Liver (tissue), 9 donors: ENCODE measurements around the gene C4orf36. TPM values are rescaled to one million over a fixed set of nuclear protein-coding genes. Genes with fewer than 3 reads are reported as not detected.

Experiments
- DNase-seq: peaks from one replicate; pipeline ENCODE4 v3.0.0-alpha.2; 2017; ENCODE audit warnings: low spot score
- H3K27ac ChIP-seq, 2 donors: one replicate each; pipeline ENCODE4 v1.7.0; 2013; ENCODE audit warnings: inconsistent platforms in 2 of 2, low read length in 2 of 2, control low read depth in 1 of 2, low read depth in 1 of 2, mild to moderate bottlenecking in 1 of 2
- H3K27me3 ChIP-seq, 4 donors: one replicate each; pipeline versions ENCODE4 v1.6.1 to v1.7.0; 2013; ENCODE audit warnings: low read length in 3 of 4, inconsistent platforms in 1 of 4, mild to moderate bottlenecking in 1 of 4, moderate library complexity in 1 of 4; ENCODE audit not compliant: control insufficient read depth in 4 of 4, insufficient read depth in 4 of 4
- H3K36me3 ChIP-seq, 4 donors: one replicate each; pipeline versions ENCODE4 v1.6.1 to v1.7.0; 2013; ENCODE audit warnings: low read length in 3 of 4, mild to moderate bottlenecking in 3 of 4, low read depth in 1 of 4, moderate library complexity in 1 of 4; ENCODE audit not compliant: control insufficient read depth in 4 of 4, insufficient read depth in 3 of 4
- H3K4me1 ChIP-seq, 4 donors: one replicate each; pipeline versions ENCODE4 v1.6.1 to v1.7.0; 2013; ENCODE audit warnings: low read length in 3 of 4, mild to moderate bottlenecking in 3 of 4, moderate library complexity in 1 of 4; ENCODE audit not compliant: control insufficient read depth in 4 of 4, insufficient read depth in 4 of 4
- H3K4me3 ChIP-seq, 3 donors: one replicate each; pipeline versions ENCODE4 v1.6.1 to v1.7.0; 2013; ENCODE audit warnings: low read length in 3 of 3, control low read depth in 1 of 3, low read depth in 1 of 3, mild to moderate bottlenecking in 1 of 3
- H3K9ac ChIP-seq, 2 donors: one replicate each; pipeline ENCODE4 v1.7.0; 2013; ENCODE audit warnings: low read length in 2 of 2, mild to moderate bottlenecking in 2 of 2, moderate library complexity in 2 of 2, control low read depth in 1 of 2, low read depth in 1 of 2
- H3K9me3 ChIP-seq, 4 donors: one replicate each; pipeline versions ENCODE4 v1.6.1 to v1.7.0; 2013; ENCODE audit warnings: low read length in 3 of 4; ENCODE audit not compliant: control insufficient read depth in 4 of 4
- EGR1 ChIP-seq, 2 donors: IDR thresholded peaks; 2 replicates each; pipeline ENCODE4 v1.6.1; 2016 to 2018; ENCODE audit warnings: antibody characterized with exemption in 2 of 2, low read depth in 2 of 2
- FOXA1 ChIP-seq: IDR thresholded peaks from 2 replicates; pipeline ENCODE4 v1.6.1; 2016; ENCODE audit warnings: antibody characterized with exemption
- FOXA2 ChIP-seq: IDR thresholded peaks from 2 replicates; pipeline ENCODE4 v1.6.1; 2016; ENCODE audit warnings: antibody characterized with exemption
- GABPA ChIP-seq, 2 donors: IDR thresholded peaks in 1 of 2; conservative IDR thresholded peaks in 1 of 2; 2 replicates each; pipeline ENCODE4 v1.6.1; 2016; ENCODE audit warnings: antibody characterized with exemption in 2 of 2, mild to moderate bottlenecking in 1 of 2, moderate library complexity in 1 of 2
- NR2F2 ChIP-seq: IDR thresholded peaks from 2 replicates; pipeline ENCODE4 v1.6.1; 2016; ENCODE audit warnings: antibody characterized with exemption
- RAD21 ChIP-seq, 2 donors: IDR thresholded peaks; 2 replicates each; pipeline ENCODE4 v1.6.1; 2016; ENCODE audit warnings: antibody characterized with exemption in 2 of 2, mild to moderate bottlenecking in 2 of 2
- TAF1 ChIP-seq: conservative IDR thresholded peaks from 2 replicates; pipeline ENCODE4 v1.6.1; 2016; ENCODE audit warnings: antibody characterized with exemption, mild to moderate bottlenecking
- YY1 ChIP-seq: IDR thresholded peaks from 2 replicates; pipeline ENCODE4 v1.6.1; 2016; ENCODE audit warnings: antibody characterized with exemption, mild to moderate bottlenecking
- WGBS: extraction: QIAGEN DNeasy Blood & Tissue Kit; methylation state at CpG from one replicate; pipeline ENCODE4 v1.1.7; 2013; 5-methylcytosine and 5-hydroxymethylcytosine counted together
- polyA plus RNA-seq, 2 donors: library from polyadenylated mRNA; stranded (reverse) in 1 of 2; unstranded in 1 of 2; fragments of 200-250 nt in 1 of 2; fragments of >200 nt in 1 of 2; fragmentation: Nextera tagmentation in 1 of 2; extraction: Ambion mirVana in 1 of 2; gene quantifications; one replicate each; pipeline versions ENCODE4 v1.2.1 to v1.2.3, GENCODE V29; 2013 to 2015
- total RNA-seq, 2 donors: library from RNA; depleted of rRNA; stranded (reverse); fragments of >200 nt; gene quantifications; one replicate each; pipeline ENCODE4 v1.2.3, GENCODE V29; 2014
- TF ChIP-seq, protein P1 (sequence below): IDR thresholded peaks from 2 replicates; pipeline ENCODE4 v1.6.1; 2016; ENCODE audit warnings: antibody characterized with exemption
- TF ChIP-seq, protein P2 (sequence below): fragments of 150-350 bp; IDR thresholded peaks from 2 replicates; pipeline ENCODE4 v1.5.1; 2017; ENCODE audit warnings: improper control_type of control experiment, low read depth, low read length; ENCODE audit not compliant: missing input control
- TF ChIP-seq, protein P3 (sequence below): IDR thresholded peaks from 2 replicates; pipeline ENCODE4 v1.6.1; 2016; ENCODE audit warnings: antibody characterized with exemption
- TF ChIP-seq, protein P4 (sequence below): IDR thresholded peaks from 2 replicates; pipeline ENCODE4 v1.6.1; 2016; ENCODE audit warnings: antibody characterized with exemption
- TF ChIP-seq, protein P5 (sequence below): IDR thresholded peaks from 2 replicates; pipeline ENCODE4 v1.6.1; 2016; ENCODE audit warnings: antibody characterized with exemption, mild to moderate bottlenecking
- donor health status: healthy.
- donor health status: healthy.
- donor health status: healthy.
- donor health status: healthy.
- donor health status: healthy.

C4orf36 gene
- total and polyA plus RNA-seq, 4 donors = 0.09 TPM; not detected in 3

DNA sequence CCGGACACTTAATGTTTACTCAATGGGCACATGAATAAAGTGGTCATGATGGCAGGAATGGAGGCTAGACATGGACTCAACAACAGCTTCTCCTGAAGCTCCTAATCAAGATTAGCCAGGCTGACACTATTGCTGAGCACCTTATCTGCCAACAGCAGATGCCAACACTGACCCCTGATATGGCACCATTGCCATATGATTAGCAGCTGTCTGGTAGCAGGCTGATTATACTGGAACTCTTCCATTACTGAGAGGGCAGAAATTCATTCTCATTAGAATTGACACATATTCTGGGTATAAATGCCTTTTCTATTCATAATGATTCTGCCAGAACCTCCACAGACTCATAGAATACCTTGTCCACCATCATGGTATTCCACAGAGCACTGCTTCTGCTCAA lies 24.2 kb upstream of the C4orf36 start:
- no peaks in the 10 kb centered on the region for H3K27me3 ChIP-seq
- no peak overlapping the region for H3K4me3 ChIP-seq
- peaks cover 0 to 5% (median 0%) of the 10 kb centered on the region in 4 donors for H3K36me3 ChIP-seq
- peak; percentile 65 for DNase-seq
- no peak overlapping the region for H3K27ac ChIP-seq
- H3K9ac ChIP-seq = no peak overlapping the region
- no peaks in the 10 kb centered on the region for H3K9me3 ChIP-seq
- H3K4me1 ChIP-seq = no peaks in the 10 kb centered on the region
- TF ChIP-seq FOXA2 (no peak), YY1 (no peak), FOXA1 (no peak), GABPA (IDR thresholded peaks at IDR 0.05 in 1 of 2, conservative IDR thresholded peaks at IDR 0.05 in 1 of 2) (no peak), RAD21 (IDR thresholded peaks at IDR 0.05) (no peak), TAF1 (no peak), EGR1 (IDR thresholded peaks at IDR 0.05; ENCODE audit: low read depth in 2 of 2) (no peak), NR2F2 (no peak)
- TF ChIP-seq, protein P1, sequence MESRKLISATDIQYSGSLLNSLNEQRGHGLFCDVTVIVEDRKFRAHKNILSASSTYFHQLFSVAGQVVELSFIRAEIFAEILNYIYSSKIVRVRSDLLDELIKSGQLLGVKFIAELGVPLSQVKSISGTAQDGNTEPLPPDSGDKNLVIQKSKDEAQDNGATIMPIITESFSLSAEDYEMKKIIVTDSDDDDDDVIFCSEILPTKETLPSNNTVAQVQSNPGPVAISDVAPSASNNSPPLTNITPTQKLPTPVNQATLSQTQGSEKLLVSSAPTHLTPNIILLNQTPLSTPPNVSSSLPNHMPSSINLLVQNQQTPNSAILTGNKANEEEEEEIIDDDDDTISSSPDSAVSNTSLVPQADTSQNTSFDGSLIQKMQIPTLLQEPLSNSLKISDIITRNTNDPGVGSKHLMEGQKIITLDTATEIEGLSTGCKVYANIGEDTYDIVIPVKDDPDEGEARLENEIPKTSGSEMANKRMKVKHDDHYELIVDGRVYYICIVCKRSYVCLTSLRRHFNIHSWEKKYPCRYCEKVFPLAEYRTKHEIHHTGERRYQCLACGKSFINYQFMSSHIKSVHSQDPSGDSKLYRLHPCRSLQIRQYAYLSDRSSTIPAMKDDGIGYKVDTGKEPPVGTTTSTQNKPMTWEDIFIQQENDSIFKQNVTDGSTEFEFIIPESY = no peak
- TF ChIP-seq, protein P2, sequence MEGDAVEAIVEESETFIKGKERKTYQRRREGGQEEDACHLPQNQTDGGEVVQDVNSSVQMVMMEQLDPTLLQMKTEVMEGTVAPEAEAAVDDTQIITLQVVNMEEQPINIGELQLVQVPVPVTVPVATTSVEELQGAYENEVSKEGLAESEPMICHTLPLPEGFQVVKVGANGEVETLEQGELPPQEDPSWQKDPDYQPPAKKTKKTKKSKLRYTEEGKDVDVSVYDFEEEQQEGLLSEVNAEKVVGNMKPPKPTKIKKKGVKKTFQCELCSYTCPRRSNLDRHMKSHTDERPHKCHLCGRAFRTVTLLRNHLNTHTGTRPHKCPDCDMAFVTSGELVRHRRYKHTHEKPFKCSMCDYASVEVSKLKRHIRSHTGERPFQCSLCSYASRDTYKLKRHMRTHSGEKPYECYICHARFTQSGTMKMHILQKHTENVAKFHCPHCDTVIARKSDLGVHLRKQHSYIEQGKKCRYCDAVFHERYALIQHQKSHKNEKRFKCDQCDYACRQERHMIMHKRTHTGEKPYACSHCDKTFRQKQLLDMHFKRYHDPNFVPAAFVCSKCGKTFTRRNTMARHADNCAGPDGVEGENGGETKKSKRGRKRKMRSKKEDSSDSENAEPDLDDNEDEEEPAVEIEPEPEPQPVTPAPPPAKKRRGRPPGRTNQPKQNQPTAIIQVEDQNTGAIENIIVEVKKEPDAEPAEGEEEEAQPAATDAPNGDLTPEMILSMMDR = no peak
- 0% methylated on average over 1 of the region's 1 CpG for WGBS

DNA sequence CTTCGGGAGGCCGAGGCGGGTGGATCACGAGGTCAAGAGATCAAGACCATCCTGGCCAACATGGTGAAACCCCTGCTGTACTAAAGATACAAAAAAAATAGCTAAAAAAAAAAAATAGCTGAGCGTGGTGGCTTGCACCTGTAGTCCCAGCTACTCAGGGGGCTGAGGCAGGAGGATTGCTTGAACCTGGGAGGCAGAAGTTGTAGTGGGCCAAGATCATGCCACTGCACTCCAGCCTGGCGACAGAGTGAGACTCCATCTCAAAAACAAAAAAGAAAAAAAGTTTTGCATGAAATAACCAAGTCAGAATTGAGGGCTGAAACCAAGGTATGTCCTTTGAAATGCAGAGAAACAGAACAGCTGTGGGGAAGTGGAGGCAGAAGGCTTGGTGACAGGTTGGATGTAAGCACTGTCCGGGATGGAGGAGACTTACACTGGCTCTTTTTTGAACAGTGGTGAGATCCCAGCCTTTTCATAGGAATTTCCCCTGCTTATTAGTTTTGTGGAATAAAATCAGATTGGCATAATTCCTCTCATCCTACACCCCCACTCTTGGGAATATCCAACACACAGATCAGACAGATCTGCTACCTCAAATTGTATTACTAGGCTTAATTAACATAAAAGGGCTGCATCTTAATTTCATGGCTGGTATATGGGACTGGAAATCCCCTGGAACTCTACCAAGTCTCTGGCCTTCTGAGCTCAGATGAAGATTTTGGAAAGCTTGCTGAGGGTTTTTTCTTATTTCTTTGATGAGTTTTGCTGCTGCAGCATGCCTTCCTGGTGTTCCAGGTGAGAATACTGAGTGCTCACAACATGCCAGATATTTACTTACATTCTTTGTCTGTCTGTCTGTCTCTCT lies 18.8 kb upstream of the C4orf36 start:
- 89% methylated on average over 7 of the region's 7 CpGs for WGBS
- Histone ChIP-seq H3K4me3 (no peak overlapping the region), H3K27me3 (no peaks in the 10 kb centered on the region), H3K4me1 (no peaks in the 10 kb centered on the region), H3K9ac (no peak overlapping the region), H3K27ac (no peak overlapping the region), H3K36me3 (no peaks in the 10 kb centered on the region), H3K9me3 (no peaks in the 10 kb centered on the region)
- DNase-seq = no peak
- TF ChIP-seq, protein P2 = no peak
- TF ChIP-seq, protein P3, sequence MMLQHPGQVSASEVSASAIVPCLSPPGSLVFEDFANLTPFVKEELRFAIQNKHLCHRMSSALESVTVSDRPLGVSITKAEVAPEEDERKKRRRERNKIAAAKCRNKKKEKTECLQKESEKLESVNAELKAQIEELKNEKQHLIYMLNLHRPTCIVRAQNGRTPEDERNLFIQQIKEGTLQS = no peak
- TF ChIP-seq, protein P4, sequence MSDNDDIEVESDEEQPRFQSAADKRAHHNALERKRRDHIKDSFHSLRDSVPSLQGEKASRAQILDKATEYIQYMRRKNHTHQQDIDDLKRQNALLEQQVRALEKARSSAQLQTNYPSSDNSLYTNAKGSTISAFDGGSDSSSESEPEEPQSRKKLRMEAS = no peak
- no peak for TF ChIP-seq EGR1 (IDR thresholded peaks at IDR 0.05; ENCODE audit: low read depth in 2 of 2)
- no peak for TF ChIP-seq GABPA (IDR thresholded peaks at IDR 0.05 in 1 of 2, conservative IDR thresholded peaks at IDR 0.05 in 1 of 2)
- TF ChIP-seq, protein P5, sequence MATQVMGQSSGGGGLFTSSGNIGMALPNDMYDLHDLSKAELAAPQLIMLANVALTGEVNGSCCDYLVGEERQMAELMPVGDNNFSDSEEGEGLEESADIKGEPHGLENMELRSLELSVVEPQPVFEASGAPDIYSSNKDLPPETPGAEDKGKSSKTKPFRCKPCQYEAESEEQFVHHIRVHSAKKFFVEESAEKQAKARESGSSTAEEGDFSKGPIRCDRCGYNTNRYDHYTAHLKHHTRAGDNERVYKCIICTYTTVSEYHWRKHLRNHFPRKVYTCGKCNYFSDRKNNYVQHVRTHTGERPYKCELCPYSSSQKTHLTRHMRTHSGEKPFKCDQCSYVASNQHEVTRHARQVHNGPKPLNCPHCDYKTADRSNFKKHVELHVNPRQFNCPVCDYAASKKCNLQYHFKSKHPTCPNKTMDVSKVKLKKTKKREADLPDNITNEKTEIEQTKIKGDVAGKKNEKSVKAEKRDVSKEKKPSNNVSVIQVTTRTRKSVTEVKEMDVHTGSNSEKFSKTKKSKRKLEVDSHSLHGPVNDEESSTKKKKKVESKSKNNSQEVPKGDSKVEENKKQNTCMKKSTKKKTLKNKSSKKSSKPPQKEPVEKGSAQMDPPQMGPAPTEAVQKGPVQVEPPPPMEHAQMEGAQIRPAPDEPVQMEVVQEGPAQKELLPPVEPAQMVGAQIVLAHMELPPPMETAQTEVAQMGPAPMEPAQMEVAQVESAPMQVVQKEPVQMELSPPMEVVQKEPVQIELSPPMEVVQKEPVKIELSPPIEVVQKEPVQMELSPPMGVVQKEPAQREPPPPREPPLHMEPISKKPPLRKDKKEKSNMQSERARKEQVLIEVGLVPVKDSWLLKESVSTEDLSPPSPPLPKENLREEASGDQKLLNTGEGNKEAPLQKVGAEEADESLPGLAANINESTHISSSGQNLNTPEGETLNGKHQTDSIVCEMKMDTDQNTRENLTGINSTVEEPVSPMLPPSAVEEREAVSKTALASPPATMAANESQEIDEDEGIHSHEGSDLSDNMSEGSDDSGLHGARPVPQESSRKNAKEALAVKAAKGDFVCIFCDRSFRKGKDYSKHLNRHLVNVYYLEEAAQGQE = no peak
- no peak for TF ChIP-seq FOXA2
- no peak for TF ChIP-seq TAF1
- TF ChIP-seq YY1 = no peak
